Glutamatergic neuron (in vitro differentiated cells): ENCODE results near the gene HECTD1. TPM values are rescaled to one million over a fixed set of nuclear protein-coding genes. Genes with fewer than 3 reads are reported as not detected.

Experiments used
- DNase-seq: peaks from one replicate; pipeline ENCODE4 v3.0.0; 2022
- H3K27ac Mint-ChIP-seq: one replicate; pipeline ENCODE4 v1.8.0; 2020; ENCODE audit warnings: mild to moderate bottlenecking, mixed read lengths, inconsistent platforms; ENCODE audit not compliant: unreplicated experiment
- H3K27me3 Mint-ChIP-seq: one replicate; pipeline ENCODE4 v1.8.0; 2020; ENCODE audit warnings: mild to moderate bottlenecking, moderate library complexity, mixed read lengths, inconsistent platforms; ENCODE audit not compliant: unreplicated experiment
- H3K36me3 Mint-ChIP-seq: one replicate; pipeline ENCODE4 v1.8.0; 2020; ENCODE audit warnings: mild to moderate bottlenecking, mixed read lengths, inconsistent platforms; ENCODE audit not compliant: unreplicated experiment
- H3K4me1 Mint-ChIP-seq: one replicate; pipeline ENCODE4 v1.8.0; 2020; ENCODE audit warnings: mild to moderate bottlenecking, low read depth, mixed read lengths, inconsistent platforms; ENCODE audit not compliant: unreplicated experiment
- H3K4me3 Mint-ChIP-seq: one replicate; pipeline ENCODE4 v1.8.0; 2020; ENCODE audit warnings: mild to moderate bottlenecking, mixed read lengths, inconsistent platforms; ENCODE audit not compliant: unreplicated experiment
- H3K9me3 Mint-ChIP-seq: one replicate; pipeline ENCODE4 v1.8.0; 2020; ENCODE audit warnings: mild to moderate bottlenecking, moderate library complexity, mixed read lengths, inconsistent platforms; ENCODE audit not compliant: unreplicated experiment
- total RNA-seq: library from RNA; stranded (reverse); fragmentation: NEBNext Ultra II Directional; extraction: Animal tissue kit (Norgen Biotek cat#: 25700); gene quantifications from one replicate; pipeline ENCODE4 v1.2.1, GENCODE V29; 2021; ENCODE audit not compliant: unreplicated experiment
- TF ChIP-seq, protein P1 (sequence below): fragments of 200-600 bp; sonication (generic); IDR thresholded peaks from one replicate; pipeline ENCODE4 v1.5.0; 2021; ENCODE audit not compliant: partially characterized antibody, unreplicated experiment

The HECTD1 gene
- total RNA-seq, 1 donor from 2014 or later: 165 TPM

- Mint-ChIP-seq H3K4me1 (no peaks in the 10 kb centered on the region), H3K36me3 (no peaks in the 10 kb centered on the region), H3K27me3 (no peaks in the 10 kb centered on the region), H3K4me3 (no peak overlapping the region), H3K27ac (no peak overlapping the region), H3K9me3 (peaks cover 4% of the 10 kb centered on the region)
- TF ChIP-seq, protein P1, sequence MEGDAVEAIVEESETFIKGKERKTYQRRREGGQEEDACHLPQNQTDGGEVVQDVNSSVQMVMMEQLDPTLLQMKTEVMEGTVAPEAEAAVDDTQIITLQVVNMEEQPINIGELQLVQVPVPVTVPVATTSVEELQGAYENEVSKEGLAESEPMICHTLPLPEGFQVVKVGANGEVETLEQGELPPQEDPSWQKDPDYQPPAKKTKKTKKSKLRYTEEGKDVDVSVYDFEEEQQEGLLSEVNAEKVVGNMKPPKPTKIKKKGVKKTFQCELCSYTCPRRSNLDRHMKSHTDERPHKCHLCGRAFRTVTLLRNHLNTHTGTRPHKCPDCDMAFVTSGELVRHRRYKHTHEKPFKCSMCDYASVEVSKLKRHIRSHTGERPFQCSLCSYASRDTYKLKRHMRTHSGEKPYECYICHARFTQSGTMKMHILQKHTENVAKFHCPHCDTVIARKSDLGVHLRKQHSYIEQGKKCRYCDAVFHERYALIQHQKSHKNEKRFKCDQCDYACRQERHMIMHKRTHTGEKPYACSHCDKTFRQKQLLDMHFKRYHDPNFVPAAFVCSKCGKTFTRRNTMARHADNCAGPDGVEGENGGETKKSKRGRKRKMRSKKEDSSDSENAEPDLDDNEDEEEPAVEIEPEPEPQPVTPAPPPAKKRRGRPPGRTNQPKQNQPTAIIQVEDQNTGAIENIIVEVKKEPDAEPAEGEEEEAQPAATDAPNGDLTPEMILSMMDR: no peak
- no peak for DNase-seq
Observed at GRCh38 chr14:31166271-31166561, 41.4 kb downstream of the HECTD1 start.

GRCh38 chr14:31164115-31164514 is 43.5 kb downstream of the HECTD1 start:
- no peaks in the 10 kb centered on the region for H3K27me3 Mint-ChIP-seq
- no peak overlapping the region for H3K4me3 Mint-ChIP-seq
- no peaks in the 10 kb centered on the region for H3K36me3 Mint-ChIP-seq
- H3K9me3 Mint-ChIP-seq: peaks cover 2% of the 10 kb centered on the region
- no peaks in the 10 kb centered on the region for H3K4me1 Mint-ChIP-seq
- TF ChIP-seq, protein P1: no peak
- DNase-seq: no peak
- no peak overlapping the region for H3K27ac Mint-ChIP-seq

- Mint-ChIP-seq H3K9me3 (peaks cover 2% of the 10 kb centered on the region), H3K36me3 (no peaks in the 10 kb centered on the region), H3K27me3 (no peaks in the 10 kb centered on the region), H3K4me3 (no peak overlapping the region), H3K4me1 (no peaks in the 10 kb centered on the region), H3K27ac (peak overlapping the region; percentile 38)
- DNase-seq: no peak
- TF ChIP-seq, protein P1: no peak
Observed at GRCh38 chr14:31162910-31163649, 44.5 kb downstream of the HECTD1 start.

DNA sequence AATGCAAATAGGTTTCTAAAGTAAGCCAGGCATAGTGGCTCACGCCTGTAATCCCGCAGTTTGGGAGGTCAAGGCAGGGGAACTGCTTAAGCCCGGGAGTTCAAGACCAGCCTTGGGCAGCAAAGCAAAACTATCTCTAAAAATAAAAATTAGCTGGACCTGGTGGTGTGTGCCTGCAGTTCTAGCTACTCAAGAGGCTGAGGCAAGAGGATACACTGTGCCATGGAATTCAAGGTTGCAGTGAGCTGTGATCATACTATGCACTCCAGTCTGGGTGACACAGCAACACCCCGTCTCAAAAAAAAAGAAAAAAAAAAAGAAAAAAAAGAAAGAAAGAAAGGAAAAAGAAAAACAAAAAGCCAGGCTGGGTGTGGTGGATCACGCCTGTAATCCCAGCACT is 46.3 kb downstream of the HECTD1 start:
- TF ChIP-seq, protein P1: no peak

DNA sequence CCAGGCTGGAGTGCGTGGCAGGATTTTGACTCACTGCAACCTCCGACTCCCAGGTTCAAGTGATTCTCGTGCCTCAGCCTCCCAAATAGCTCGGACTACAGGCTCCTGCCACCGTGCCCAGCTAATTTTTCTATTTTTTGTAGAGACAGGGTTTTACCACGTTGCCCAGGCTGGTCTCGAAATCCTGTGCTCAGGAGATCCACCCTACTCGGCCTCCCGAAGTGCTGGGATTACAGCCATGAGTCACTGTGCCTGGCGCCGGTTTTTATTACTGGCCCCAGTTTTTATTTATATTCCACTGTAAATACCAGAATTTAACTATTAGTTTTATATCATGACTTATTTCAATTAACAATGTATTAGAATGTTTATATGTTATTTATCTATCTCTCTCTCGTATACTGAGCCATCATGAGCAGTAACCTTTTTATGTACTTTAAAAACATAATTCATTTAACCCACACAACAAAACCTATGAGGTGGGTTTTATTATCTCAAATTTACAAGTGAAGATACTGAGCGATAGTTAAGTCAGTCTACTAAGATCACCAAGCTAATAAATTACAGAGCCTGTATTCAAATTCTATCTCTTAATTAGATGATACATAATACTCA is 47.8 kb downstream of the HECTD1 start:
- no peak for DNase-seq
- Mint-ChIP-seq H3K27me3 (no peaks in the 10 kb centered on the region), H3K9me3 (peaks cover 2% of the 10 kb centered on the region), H3K36me3 (no peaks in the 10 kb centered on the region), H3K4me1 (no peaks in the 10 kb centered on the region), H3K4me3 (no peak overlapping the region), H3K27ac (no peak overlapping the region)
- TF ChIP-seq, protein P1: no peak

More for the DNA sequence above, 46.3 kb downstream of the HECTD1 start:
- Mint-ChIP-seq H3K9me3 (peaks cover 2% of the 10 kb centered on the region), H3K36me3 (no peaks in the 10 kb centered on the region), H3K27me3 (no peaks in the 10 kb centered on the region), H3K27ac (no peak overlapping the region), H3K4me1 (no peaks in the 10 kb centered on the region), H3K4me3 (no peak overlapping the region)
- DNase-seq: no peak
